Endothelial cell of umbilical vein (primary cell): ENCODE measurements around the gene ZPLD1. TPM values are rescaled to one million over a fixed set of nuclear protein-coding genes. Genes with fewer than 3 reads are reported as not detected.

Experiments used
- BruUV-seq: library from RNA; stranded (reverse); fragments of 400-500 nt; replicated peaks from 2 replicates; lab custom pipeline; 2021; lab: Mats Ljungman, UMichigan
- CTCF ChIA-PET: fragments of 300-600, 350-600 bp; sonication (Branson Sonifier 250); formaldehyde crosslinking; loops from one replicate; lab custom pipeline; 2021; ENCODE audit warnings: antibody characterized with exemption, inconsistent platforms; lab: Charles Lee
- POLR2A ChIA-PET: fragments of 300-600, 350-600 bp; sonication (Branson Sonifier 250); formaldehyde crosslinking; loops from one replicate; lab custom pipeline; 2021; ENCODE audit warnings: antibody characterized with exemption, inconsistent platforms; lab: Charles Lee
- DNase-seq: peaks from one replicate; pipeline ENCODE4 v3.0.0-alpha.2; 2011; ENCODE audit warnings: low read depth, low spot score
- FAIRE-seq: peaks from 2 replicates; lab custom pipeline; 2011; peaks lifted over from hg19 to GRCh38; lab: Jason Lieb, UNC
- H2AFZ ChIP-seq: 2 replicates; pipeline ENCODE4 v1.6.0; 2012; ENCODE audit warnings: low read depth, low read length, control low read depth, inconsistent platforms
- H3K27ac ChIP-seq: 2 replicates; pipeline ENCODE4 v1.5.1; 2011; ENCODE audit warnings: low read depth, mild to moderate bottlenecking, control low read depth, low read length, moderate library complexity; ENCODE audit not compliant: insufficient read depth
- H3K27me3 ChIP-seq, 2 experiments: 2 replicates each; pipeline versions ENCODE4 v1.6.0 to v1.6.1; 2011; ENCODE audit warnings: low read length in 2 of 2, mixed read lengths in 1 of 2; ENCODE audit not compliant: control insufficient read depth in 2 of 2, insufficient read depth in 2 of 2
- H3K36me3 ChIP-seq, 2 experiments: 2 replicates in 1 of 2; 3 replicates in 1 of 2; pipeline ENCODE4 v1.5.1; 2011; ENCODE audit warnings: low read length in 2 of 2, mild to moderate bottlenecking in 1 of 2, moderate library complexity in 1 of 2; ENCODE audit not compliant: control insufficient read depth in 2 of 2, insufficient read depth in 2 of 2; ENCODE audit errors: extremely low read depth in 1 of 2
- H3K4me1 ChIP-seq: 3 replicates; pipeline ENCODE4 v1.5.1; 2011; ENCODE audit warnings: mild to moderate bottlenecking, low read length; ENCODE audit not compliant: control insufficient read depth, insufficient read depth; ENCODE audit errors: extremely low read depth
- H3K4me2 ChIP-seq: 2 replicates; pipeline ENCODE4 v1.6.1; 2011; ENCODE audit warnings: low read length, control low read depth, mixed read lengths; ENCODE audit not compliant: insufficient read depth
- H3K4me3 ChIP-seq, 3 experiments: fragments of 200-600 bp in 1 of 3; sonication (generic), shearing (Covaris generic) in 1 of 3; replicated peaks in 1 of 3; 2 replicates each; pipeline ENCODE4 v1.5.1; 2011 to 2016; ENCODE audit warnings: control low read depth in 3 of 3, low read length in 3 of 3, mild to moderate bottlenecking in 2 of 3, inconsistent platforms in 1 of 3, low read depth in 1 of 3, moderate library complexity in 1 of 3; ENCODE audit not compliant: insufficient read depth in 1 of 3
- H3K79me2 ChIP-seq: 2 replicates; pipeline ENCODE4 v1.6.0; 2012; ENCODE audit warnings: low read length, inconsistent platforms; ENCODE audit not compliant: control insufficient read depth, insufficient read depth
- H3K9ac ChIP-seq: replicated peaks from 2 replicates; pipeline ENCODE3; 2011; ENCODE audit warnings: low read length, control low read depth; ENCODE audit not compliant: insufficient read depth; ENCODE audit errors: extremely low read depth
- H3K9me1 ChIP-seq: replicated peaks from 3 replicates; pipeline ENCODE4 v1.6.0; 2011; ENCODE audit warnings: mild to moderate bottlenecking, low read length; ENCODE audit not compliant: control insufficient read depth, insufficient read depth; ENCODE audit errors: extremely low read depth
- H3K9me3 ChIP-seq: replicated peaks from 2 replicates; pipeline ENCODE4 v1.5.1; 2012; ENCODE audit warnings: low read length, inconsistent platforms; ENCODE audit not compliant: control insufficient read depth, insufficient read depth
- H4K20me1 ChIP-seq: replicated peaks from 2 replicates; pipeline ENCODE3; 2011; ENCODE audit warnings: mild to moderate bottlenecking, low read length; ENCODE audit not compliant: control insufficient read depth, insufficient read depth; ENCODE audit errors: extremely low read depth
- EZH2 ChIP-seq: IDR thresholded peaks from 2 replicates; pipeline ENCODE4 v1.6.1; 2012; ENCODE audit warnings: borderline replicate concordance, low read depth, mild to moderate bottlenecking, moderate library complexity, low read length, inconsistent platforms; ENCODE audit not compliant: severe bottlenecking
- FOS ChIP-seq: IDR thresholded peaks from 2 replicates; pipeline ENCODE4 v1.6.1; 2011; ENCODE audit warnings: mild to moderate bottlenecking, low read length, moderate library complexity, borderline replicate concordance; ENCODE audit not compliant: insufficient read depth
- GATA2 ChIP-seq: IDR thresholded peaks from 2 replicates; pipeline ENCODE4 v1.7.0; 2011; ENCODE audit warnings: low read depth, mild to moderate bottlenecking, moderate library complexity, mixed read lengths, low read length; ENCODE audit not compliant: insufficient read length, insufficient read depth
- JUN ChIP-seq: IDR thresholded peaks from 2 replicates; pipeline ENCODE4 v1.6.1; 2011; ENCODE audit warnings: borderline replicate concordance, low read depth; ENCODE audit not compliant: insufficient read length, insufficient read depth
- MYC ChIP-seq: IDR thresholded peaks from one replicate; pipeline ENCODE4 v1.6.1; 2011; ENCODE audit warnings: mild to moderate bottlenecking, low read depth, low read length
- POLR2A ChIP-seq: IDR thresholded peaks from 2 replicates; pipeline ENCODE4 v1.6.1; 2012; ENCODE audit warnings: low read depth, mild to moderate bottlenecking, control low read depth, low read length
- POLR2AphosphoS5 ChIP-seq: IDR thresholded peaks from 2 replicates; pipeline ENCODE4 v1.6.1; 2012; ENCODE audit warnings: low read depth, mild to moderate bottlenecking, control low read depth, low read length, moderate library complexity; ENCODE audit not compliant: insufficient read depth
- dilution Hi-C: fragments of 300-500 bp; cut with MboI; formaldehyde crosslinking; loops from one replicate; pipeline ENCODE4 v1.15.0; 2019; ENCODE audit warnings: low sequenced_read_pairs; ENCODE audit not compliant: extremely low pct_ligation_motif_present
- intact Hi-C: fragments of 100-400 bp; cut with micrococcal nuclease; formaldehyde crosslinking; loops from one replicate; pipeline ENCODE4 v1.10.0; 2022
- polyA plus RNA-seq, 4 experiments: library from polyadenylated mRNA; depleted of rRNA in 3 of 4; stranded (reverse) in 3 of 4; unstranded in 1 of 4; fragments of >200 nt; gene quantifications; 2 replicates each; pipeline versions ENCODE4 v1.2.1 to v1.2.3, GENCODE V29; 2011 to 2012; ENCODE audit warnings: missing spikeins in 1 of 4
- total RNA-seq: library from RNA; stranded (reverse); gene quantifications from 2 replicates; pipeline ENCODE4 v1.2.3, GENCODE V29; 2021
- TF ChIP-seq, protein P1 (sequence below), 2 donors: IDR thresholded peaks; 1 replicate in 1 of 2; 2 replicates in 1 of 2; pipeline ENCODE4 v1.5.1; 2011; ENCODE audit warnings: low read length in 2 of 2, mild to moderate bottlenecking in 2 of 2, moderate library complexity in 2 of 2, control low read depth in 1 of 2, inconsistent platforms in 1 of 2, low read depth in 1 of 2; ENCODE audit not compliant: insufficient read depth in 1 of 2; ENCODE audit errors: extremely low read depth in 1 of 2
- TF ChIP-seq, protein P2 (sequence below): IDR thresholded peaks from 2 replicates; pipeline ENCODE4 v1.6.1; 2011; ENCODE audit not compliant: insufficient read depth, insufficient read length

The ZPLD1 gene
- total and polyA plus RNA-seq, 2 donors (not counting 3 experiments of a cell fraction or from before 2014, with no cell fraction given): not detected

- Histone ChIP-seq H3K79me2 (no peaks in the 10 kb centered on the region), H3K9ac (no peak overlapping the region), H3K4me2 (no peak overlapping the region), H2AFZ (no peak overlapping the region), H3K9me1 (no peaks in the 10 kb centered on the region), H3K4me3 (no peak overlapping the region), H3K36me3 (no peaks in the 10 kb centered on the region), H3K9me3 (no peaks in the 10 kb centered on the region), H3K27me3 (no peaks in the 10 kb centered on the region), H3K4me1 (no peaks in the 10 kb centered on the region), H4K20me1 (no peaks in the 10 kb centered on the region), H3K27ac (no peak overlapping the region)
- DNase-seq (no peak), FAIRE-seq (no peak)
- TF ChIP-seq EZH2 (no peak), POLR2AphosphoS5 (no peak), POLR2A (no peak), MYC (no peak), GATA2 (no peak), JUN (no peak), FOS (no peak)
- TF ChIP-seq, protein P1, sequence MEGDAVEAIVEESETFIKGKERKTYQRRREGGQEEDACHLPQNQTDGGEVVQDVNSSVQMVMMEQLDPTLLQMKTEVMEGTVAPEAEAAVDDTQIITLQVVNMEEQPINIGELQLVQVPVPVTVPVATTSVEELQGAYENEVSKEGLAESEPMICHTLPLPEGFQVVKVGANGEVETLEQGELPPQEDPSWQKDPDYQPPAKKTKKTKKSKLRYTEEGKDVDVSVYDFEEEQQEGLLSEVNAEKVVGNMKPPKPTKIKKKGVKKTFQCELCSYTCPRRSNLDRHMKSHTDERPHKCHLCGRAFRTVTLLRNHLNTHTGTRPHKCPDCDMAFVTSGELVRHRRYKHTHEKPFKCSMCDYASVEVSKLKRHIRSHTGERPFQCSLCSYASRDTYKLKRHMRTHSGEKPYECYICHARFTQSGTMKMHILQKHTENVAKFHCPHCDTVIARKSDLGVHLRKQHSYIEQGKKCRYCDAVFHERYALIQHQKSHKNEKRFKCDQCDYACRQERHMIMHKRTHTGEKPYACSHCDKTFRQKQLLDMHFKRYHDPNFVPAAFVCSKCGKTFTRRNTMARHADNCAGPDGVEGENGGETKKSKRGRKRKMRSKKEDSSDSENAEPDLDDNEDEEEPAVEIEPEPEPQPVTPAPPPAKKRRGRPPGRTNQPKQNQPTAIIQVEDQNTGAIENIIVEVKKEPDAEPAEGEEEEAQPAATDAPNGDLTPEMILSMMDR (IDR thresholded peaks at IDR 0.05; ENCODE audit: extremely low read depth in 1 of 2, insufficient read depth in 1 of 2, low read depth in 1 of 2, low read length in 2 of 2): no peak
- TF ChIP-seq, protein P2, sequence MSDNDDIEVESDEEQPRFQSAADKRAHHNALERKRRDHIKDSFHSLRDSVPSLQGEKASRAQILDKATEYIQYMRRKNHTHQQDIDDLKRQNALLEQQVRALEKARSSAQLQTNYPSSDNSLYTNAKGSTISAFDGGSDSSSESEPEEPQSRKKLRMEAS: no peak
- dilution Hi-C loops (no loop called here), intact Hi-C loops (no loop called here)
- BruUV-seq: no TSS peak
- ChIA-PET CTCF (interaction anchor here (1.4 kb wide), 1 partner anchor 112 kb away, joined by 4 read pairs; no protein-coding TSS in a partner anchor), POLR2A (no interaction called here)
These were observed 57.5 kb downstream of the ZPLD1 start for GRCh38 chr3:102492300-102492699.
